DOHH2 (cell line): ENCODE results near the gene OR1J1.

Experiments
- H3F3A ChIP-seq: fragments of 200-600 bp; sonication (generic), shearing (Covaris generic); 2 replicates; pipeline ENCODE4 v1.6.0; 2016; ENCODE audit warnings: antibody characterized with exemption, mild to moderate bottlenecking; ENCODE audit not compliant: control insufficient read depth, insufficient read depth
- H3K27ac ChIP-seq: fragments of 200-600 bp; sonication (generic); 2 replicates; pipeline ENCODE4 v1.5.1; 2014; ENCODE audit warnings: low read depth, mild to moderate bottlenecking, low read length, moderate library complexity
- H3K27me3 ChIP-seq: fragments of 200-600 bp; sonication (generic); 2 replicates; pipeline ENCODE4 v1.6.1; 2014; ENCODE audit warnings: mild to moderate bottlenecking, low read length, mixed read lengths; ENCODE audit not compliant: control insufficient read depth
- H3K36me3 ChIP-seq: fragments of 200-600 bp; sonication (generic); 2 replicates; pipeline ENCODE4 v1.6.1; 2014; ENCODE audit warnings: mild to moderate bottlenecking, low read length, moderate library complexity, mixed read lengths; ENCODE audit not compliant: control insufficient read depth
- H3K4me1 ChIP-seq: fragments of 200-600 bp; sonication (generic); 2 replicates; pipeline ENCODE4 v1.6.1; 2014; ENCODE audit warnings: mild to moderate bottlenecking, low read length, mixed read lengths; ENCODE audit not compliant: control insufficient read depth
- H3K4me2 ChIP-seq: fragments of 200-600 bp; sonication (generic); 2 replicates; pipeline ENCODE4 v1.6.0; 2014; ENCODE audit warnings: mild to moderate bottlenecking, low read length, moderate library complexity
- H3K4me3 ChIP-seq: fragments of 200-600 bp; sonication (generic); 2 replicates; pipeline ENCODE4 v1.5.1; 2014; ENCODE audit warnings: mild to moderate bottlenecking, low read length, mixed read lengths
- H3K79me2 ChIP-seq: fragments of 200-600 bp; sonication (generic); 2 replicates; pipeline ENCODE4 v1.6.1; 2014; ENCODE audit warnings: mild to moderate bottlenecking, low read length, mixed read lengths; ENCODE audit not compliant: control insufficient read depth
- H3K9me2 ChIP-seq: fragments of 200-600 bp; sonication (generic); replicated peaks from 2 replicates; pipeline ENCODE4 v1.6.1; 2014; ENCODE audit warnings: mild to moderate bottlenecking, low read length, mixed read lengths; ENCODE audit not compliant: control insufficient read depth
- H3K9me3 ChIP-seq: fragments of 200-600 bp; sonication (generic); 2 replicates; pipeline ENCODE4 v1.6.1; 2014; ENCODE audit warnings: antibody characterized with exemption, low read length, mixed read lengths; ENCODE audit not compliant: control insufficient read depth, insufficient read depth
- H4K20me1 ChIP-seq: fragments of 200-600 bp; sonication (generic); 2 replicates; pipeline ENCODE4 v1.6.0; 2014; ENCODE audit warnings: low read depth, mild to moderate bottlenecking, antibody characterized with exemption, low read length, moderate library complexity; ENCODE audit not compliant: control insufficient read depth, insufficient read depth
- CTCF ChIP-seq: fragments of 200-600 bp; sonication (generic); IDR thresholded peaks from one replicate; pipeline ENCODE4 v1.5.1; 2014; ENCODE audit warnings: antibody characterized with exemption, mild to moderate bottlenecking, low read depth, low read length; ENCODE audit not compliant: poor library complexity, severe bottlenecking
- EZH2phosphoT487 ChIP-seq: fragments of 200-600 bp; sonication (generic); IDR thresholded peaks from 2 replicates; pipeline ENCODE4 v1.6.1; 2017; ENCODE audit warnings: borderline replicate concordance, mild to moderate bottlenecking, antibody characterized with exemption, low read length, moderate library complexity, mixed read lengths

Gene OR1J1

DNA sequence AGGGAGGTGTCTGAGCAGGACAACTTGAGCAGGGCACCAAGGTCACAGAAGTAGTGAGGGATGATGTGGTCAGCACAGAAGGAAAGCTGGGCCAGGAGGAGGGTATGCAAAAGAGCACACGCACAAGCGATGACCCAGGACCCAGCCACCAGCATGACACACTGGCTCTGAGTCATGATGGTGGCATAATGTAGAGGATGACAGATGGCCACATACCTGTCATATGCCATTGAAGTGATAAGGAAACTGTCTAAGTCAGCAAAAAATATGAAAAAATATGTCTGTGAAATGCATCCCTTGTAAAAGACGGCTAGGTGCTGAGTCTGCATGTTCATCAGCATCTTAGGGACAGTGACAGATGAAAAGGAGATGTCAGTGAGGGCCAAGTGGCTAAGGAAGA, 380 bp downstream of the OR1J1 start:
- Histone ChIP-seq H3K4me2 (no peak overlapping the region), H3K4me3 (no peak overlapping the region), H3F3A (no peaks in the 10 kb centered on the region), H3K9me2 (no peaks in the 10 kb centered on the region), H4K20me1 (no peaks in the 10 kb centered on the region), H3K9me3 (no peaks in the 10 kb centered on the region), H3K27me3 (no peaks in the 10 kb centered on the region), H3K27ac (no peak overlapping the region), H3K36me3 (no peaks in the 10 kb centered on the region), H3K79me2 (no peaks in the 10 kb centered on the region), H3K4me1 (no peaks in the 10 kb centered on the region)
- TF ChIP-seq EZH2phosphoT487 (no peak), CTCF (no peak)

GRCh38 chr9:122475717-122476116, 2.0 kb downstream of the OR1J1 start:
- 0 out of 2 replicates have a peak, but pooled peaks cover 3% of the 10 kb centered on the region for H3K27me3 ChIP-seq
- H3K9me2 ChIP-seq: no peaks in the 10 kb centered on the region
- H3K4me1 ChIP-seq: no peaks in the 10 kb centered on the region

DNA sequence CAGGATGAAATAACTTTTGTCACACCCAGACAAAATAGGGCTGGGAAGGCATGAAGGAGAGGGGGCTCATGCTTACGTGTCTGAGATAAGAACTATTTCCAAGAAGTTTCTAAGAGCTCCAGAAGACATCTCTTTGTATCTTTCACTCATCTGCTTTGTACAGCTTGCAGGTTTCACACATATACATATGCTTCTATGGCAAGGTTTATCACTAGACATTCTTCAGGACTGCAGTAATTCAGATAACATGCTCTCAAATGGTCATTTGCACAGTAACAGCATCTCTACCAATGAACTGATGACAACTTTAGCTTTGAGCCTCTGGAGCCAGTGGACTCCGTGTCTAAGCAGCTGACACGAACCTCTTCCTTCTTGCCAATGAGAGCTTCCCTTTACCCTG, 3.2 kb downstream of the OR1J1 start:
- Histone ChIP-seq H3K4me1 (no peaks in the 10 kb centered on the region), H3K27ac (no peak overlapping the region), H3F3A (no peaks in the 10 kb centered on the region), H3K9me3 (no peaks in the 10 kb centered on the region), H3K4me3 (no peak overlapping the region), H4K20me1 (no peaks in the 10 kb centered on the region), H3K27me3 (0 out of 2 replicates have a peak, but pooled peaks cover 3% of the 10 kb centered on the region), H3K9me2 (no peaks in the 10 kb centered on the region), H3K36me3 (no peaks in the 10 kb centered on the region), H3K4me2 (no peak overlapping the region), H3K79me2 (no peaks in the 10 kb centered on the region)
- TF ChIP-seq CTCF (no peak), EZH2phosphoT487 (no peak)

More at GRCh38 chr9:122475717-122476116, 2.0 kb downstream of the OR1J1 start:
- Histone ChIP-seq H3K27ac (no peak overlapping the region), H3K79me2 (no peaks in the 10 kb centered on the region), H4K20me1 (no peaks in the 10 kb centered on the region), H3K36me3 (no peaks in the 10 kb centered on the region), H3K4me2 (no peak overlapping the region), H3F3A (no peaks in the 10 kb centered on the region), H3K9me3 (no peaks in the 10 kb centered on the region), H3K4me3 (no peak overlapping the region)
- TF ChIP-seq EZH2phosphoT487: no peak
- no peak for TF ChIP-seq CTCF
